Hindlimb muscle (tissue), 1 donor: ENCODE results near the gene PTPRQ. TPM values are rescaled to one million over a fixed set of nuclear protein-coding genes. Genes with fewer than 3 reads are reported as not detected.
"Not testable (repeated sequence)": the region's sequence is repeated elsewhere in the genome, so short reads cannot be mapped to it uniquely, and the experiment has no call there.

Experiments used
- DNase-seq: peaks from one replicate; pipeline ENCODE4 v3.0.0-alpha.2; 2013
- polyA plus RNA-seq: library from polyadenylated mRNA; unstranded; fragments of 120-200 nt; gene quantifications from one replicate; pipeline ENCODE4 v1.2.1, GENCODE V29; 2013; ENCODE audit not compliant: insufficient read length

PTPRQ gene, protein sequence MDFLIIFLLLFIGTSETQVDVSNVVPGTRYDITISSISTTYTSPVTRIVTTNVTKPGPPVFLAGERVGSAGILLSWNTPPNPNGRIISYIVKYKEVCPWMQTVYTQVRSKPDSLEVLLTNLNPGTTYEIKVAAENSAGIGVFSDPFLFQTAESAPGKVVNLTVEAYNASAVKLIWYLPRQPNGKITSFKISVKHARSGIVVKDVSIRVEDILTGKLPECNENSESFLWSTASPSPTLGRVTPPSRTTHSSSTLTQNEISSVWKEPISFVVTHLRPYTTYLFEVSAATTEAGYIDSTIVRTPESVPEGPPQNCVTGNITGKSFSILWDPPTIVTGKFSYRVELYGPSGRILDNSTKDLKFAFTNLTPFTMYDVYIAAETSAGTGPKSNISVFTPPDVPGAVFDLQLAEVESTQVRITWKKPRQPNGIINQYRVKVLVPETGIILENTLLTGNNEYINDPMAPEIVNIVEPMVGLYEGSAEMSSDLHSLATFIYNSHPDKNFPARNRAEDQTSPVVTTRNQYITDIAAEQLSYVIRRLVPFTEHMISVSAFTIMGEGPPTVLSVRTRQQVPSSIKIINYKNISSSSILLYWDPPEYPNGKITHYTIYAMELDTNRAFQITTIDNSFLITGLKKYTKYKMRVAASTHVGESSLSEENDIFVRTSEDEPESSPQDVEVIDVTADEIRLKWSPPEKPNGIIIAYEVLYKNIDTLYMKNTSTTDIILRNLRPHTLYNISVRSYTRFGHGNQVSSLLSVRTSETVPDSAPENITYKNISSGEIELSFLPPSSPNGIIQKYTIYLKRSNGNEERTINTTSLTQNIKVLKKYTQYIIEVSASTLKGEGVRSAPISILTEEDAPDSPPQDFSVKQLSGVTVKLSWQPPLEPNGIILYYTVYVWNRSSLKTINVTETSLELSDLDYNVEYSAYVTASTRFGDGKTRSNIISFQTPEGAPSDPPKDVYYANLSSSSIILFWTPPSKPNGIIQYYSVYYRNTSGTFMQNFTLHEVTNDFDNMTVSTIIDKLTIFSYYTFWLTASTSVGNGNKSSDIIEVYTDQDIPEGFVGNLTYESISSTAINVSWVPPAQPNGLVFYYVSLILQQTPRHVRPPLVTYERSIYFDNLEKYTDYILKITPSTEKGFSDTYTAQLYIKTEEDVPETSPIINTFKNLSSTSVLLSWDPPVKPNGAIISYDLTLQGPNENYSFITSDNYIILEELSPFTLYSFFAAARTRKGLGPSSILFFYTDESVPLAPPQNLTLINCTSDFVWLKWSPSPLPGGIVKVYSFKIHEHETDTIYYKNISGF (N-terminal part only)
- polyA plus RNA-seq, result 1.5 TPM

GRCh38 chr12:80443974-80444666, at the start of gene PTPRQ:
PTPRQ (plus strand) TSS chr12:80444235; CDS start chr12:80444346, 111 bp downstream.
- DNase-seq, result no peak

DNA sequence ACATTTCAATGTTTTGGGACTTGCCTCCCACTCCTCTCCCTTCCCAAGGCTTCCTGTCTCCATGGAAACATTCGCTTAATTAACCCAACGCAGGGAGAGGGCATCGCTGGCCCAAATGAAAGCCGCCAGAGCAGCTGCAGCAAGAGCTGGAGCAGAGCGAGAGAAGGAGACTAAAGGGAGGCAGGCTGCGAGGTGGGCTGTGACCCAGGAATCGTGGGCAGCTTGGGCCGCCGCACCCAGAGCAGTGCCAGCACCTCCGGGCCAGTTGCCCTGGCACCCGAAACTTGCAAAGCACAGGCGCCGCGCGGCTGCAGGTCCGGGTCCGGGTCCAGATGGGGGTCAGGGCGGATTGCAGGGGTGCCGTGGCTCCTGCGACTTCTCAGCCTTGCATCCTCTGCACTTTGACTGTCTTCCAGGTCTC, 43.5 kb upstream of the PTPRQ start:
- DNase-seq, result no peak

GRCh38 chr12:80401191-80401590, 42.8 kb upstream of the PTPRQ start:
- no peak for DNase-seq

DNA sequence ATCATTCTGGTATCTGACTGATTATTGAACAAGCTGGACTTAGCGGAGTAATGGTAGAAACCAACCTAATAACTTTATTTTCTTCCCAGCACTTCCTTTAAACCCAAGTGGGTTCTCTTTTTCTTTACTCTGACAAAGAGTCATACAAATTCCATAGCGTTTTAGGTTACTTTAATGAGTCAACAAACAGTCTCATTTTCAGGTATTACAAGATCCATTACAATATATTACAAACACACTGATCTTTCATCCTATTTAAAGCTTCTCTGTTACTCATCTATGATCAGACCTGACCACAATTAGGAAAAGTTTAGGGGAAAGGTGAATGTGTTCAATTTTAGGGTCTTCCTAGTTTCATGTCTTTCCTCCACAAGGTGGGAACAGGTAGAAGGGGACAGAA, 39.4 kb upstream of the PTPRQ start:
- DNase-seq, result no peak

DNA sequence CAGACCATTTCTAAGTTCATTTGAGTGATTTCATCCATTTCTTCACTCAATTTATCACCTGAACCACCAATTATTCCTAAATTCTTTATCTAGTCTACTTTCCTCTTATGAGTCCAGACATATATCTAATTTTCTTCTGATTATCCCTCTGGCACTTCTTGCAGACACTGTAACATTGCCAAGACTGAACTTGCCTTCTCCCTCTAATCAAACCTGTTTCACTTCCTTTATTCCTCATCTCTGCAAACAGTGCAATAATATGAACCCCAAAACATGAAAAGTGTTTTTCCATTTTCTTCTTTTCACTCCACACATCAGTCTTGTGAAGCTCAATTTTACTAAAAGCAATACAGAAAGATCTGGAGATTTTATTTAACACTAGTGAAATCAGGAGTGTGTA, 37.8 kb upstream of the PTPRQ start:
- no peak for DNase-seq

GRCh38 chr12:80411787-80412186, 32.2 kb upstream of the PTPRQ start:
- no peak for DNase-seq

DNA sequence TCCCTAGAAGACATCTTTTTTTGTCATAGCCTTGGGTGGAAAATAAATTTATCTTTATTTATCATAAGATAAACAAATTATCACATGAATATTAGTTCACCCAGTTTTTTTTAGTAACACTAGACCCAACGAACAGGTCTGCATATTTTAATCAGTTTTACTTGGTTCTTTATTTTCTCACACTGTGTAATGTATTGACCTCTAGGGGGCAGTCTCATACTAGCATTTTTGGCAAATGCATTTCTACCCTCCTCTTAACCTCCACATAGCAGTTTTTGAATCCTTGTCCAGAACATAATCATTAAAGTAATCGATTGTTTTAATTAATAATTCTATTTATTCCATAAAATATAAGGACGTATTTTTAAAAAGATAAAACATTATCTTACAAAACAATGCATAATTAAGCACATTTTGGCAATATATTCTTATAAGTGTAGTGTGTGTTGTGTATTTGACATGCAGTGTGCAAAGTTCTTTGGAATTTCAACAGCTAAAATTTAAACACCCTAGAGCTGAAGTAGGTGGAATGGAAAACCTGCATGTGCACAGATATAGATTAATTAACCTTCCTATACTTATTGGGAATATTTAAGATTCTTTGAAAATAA, 31.6 kb upstream of the PTPRQ start:
- DNase-seq, result peak; percentile 36

DNA sequence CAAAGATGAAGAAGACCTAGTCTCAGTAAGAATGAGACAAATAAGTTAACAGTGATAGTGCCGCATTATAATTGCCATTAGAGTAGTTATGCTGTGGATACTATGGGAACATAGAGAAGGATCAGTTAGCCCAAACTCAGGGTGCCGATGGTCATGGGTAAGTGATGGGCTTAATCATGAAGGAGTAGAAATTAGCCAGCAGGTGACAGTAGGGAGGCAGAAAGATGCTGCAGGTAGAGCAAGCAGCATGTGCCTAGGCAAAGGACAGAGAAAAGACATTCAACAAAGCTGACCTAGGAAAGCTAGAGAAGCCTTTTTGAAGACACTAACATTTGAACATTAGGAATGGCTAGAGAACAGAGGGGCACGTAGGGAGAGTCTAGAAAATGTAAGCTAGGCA, 30.6 kb upstream of the PTPRQ start:
- DNase-seq, result no peak

DNA sequence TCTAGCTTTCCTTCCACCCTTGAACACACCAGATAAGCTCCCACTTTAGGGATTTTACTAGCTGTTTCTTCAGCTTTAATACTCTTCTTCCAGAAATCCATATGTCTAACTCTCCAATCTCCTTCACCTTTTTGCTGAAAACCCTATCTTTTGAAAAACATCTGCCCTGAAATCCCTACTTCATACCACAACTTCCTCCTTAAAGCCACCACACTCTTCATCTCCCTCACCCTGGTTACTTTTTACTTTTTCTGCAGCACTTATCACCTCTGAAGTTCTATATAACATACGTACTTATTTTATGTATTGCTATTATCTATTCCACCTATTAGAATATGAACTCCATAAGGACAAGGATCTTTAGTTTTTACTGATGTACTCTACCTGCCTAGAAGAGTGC, 28.6 kb upstream of the PTPRQ start:
- no peak for DNase-seq

- no peak for DNase-seq
Measured at GRCh38 chr12:80419644-80420043, 24.4 kb upstream of the PTPRQ start.

- DNase-seq, result no peak
Measured at GRCh38 chr12:80420075-80420474, 24.0 kb upstream of the PTPRQ start.

DNA sequence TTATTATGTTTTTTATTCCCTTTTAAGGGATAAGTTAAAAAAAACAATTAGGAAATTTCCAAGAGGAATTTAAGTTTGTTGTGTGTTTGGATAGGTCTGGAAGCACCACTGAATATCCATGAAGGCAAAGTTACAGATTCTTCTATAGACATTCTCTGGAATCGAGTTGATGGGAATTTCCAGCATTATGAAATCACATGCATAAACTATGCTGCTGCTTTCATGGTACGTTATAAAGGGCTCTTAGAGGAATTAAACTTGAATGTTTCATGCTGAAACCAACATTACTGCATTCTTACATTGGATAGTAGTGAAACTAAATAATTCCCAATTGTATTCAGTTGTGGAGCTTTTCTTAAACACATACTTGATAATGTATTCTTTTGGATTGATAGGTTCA, 21.5 kb upstream of the PTPRQ start:
- DNase-seq, result no peak

DNA sequence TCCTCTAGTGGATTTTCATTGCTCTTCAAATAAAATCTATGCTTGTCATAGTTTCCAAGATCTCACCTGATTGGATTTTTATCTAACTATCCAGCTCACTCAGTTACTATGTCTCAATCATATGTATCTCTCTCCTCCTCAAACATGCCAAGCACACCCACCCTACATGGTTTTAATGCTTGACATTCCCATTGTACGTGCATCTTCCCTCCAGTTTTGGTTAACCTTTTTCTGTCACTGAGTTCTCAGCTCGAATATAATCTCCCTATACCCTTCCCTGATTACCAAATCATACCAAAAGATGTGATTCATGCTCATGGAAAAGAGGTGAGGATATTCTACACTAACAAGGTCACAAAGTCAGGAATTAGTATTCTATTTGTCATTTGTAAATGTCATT, 12.0 kb upstream of the PTPRQ start:
- no peak for DNase-seq

- DNase-seq, result no peak
Measured at GRCh38 chr12:80441921-80442320, 2.1 kb upstream of the PTPRQ start.

- no peak for DNase-seq
Measured at GRCh38 chr12:80442426-80443222, 1.4 kb upstream of the PTPRQ start.

DNA sequence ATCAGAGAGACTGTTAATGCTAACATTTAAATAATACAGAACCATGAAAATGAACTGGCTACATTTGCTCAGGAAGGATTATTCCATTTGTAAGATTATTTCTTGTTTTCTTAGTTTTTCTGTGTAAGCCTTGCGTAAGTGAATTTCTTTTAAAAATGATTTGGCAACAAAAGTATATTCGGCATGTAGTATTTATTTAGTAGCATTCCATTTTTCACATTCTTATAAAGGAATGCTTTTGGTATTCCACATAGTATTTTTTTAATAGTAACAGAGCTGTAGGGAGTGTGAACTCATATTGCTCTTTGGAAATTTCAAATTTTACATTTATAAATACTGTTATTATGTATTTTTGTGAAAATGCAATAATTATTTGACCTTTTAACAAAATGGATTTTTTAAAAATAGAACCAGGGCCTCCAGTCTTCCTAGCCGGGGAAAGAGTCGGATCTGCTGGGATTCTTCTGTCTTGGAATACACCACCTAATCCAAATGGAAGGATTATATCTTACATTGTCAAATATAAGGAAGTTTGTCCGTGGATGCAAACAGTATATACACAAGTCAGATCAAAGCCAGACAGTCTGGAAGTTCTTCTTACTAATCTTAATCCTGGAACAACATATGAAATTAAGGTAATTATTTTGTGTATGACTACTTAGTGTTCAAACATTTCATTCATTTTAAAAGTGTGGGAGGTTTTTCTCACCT, 1.2 kb downstream of the PTPRQ start:
- DNase-seq, result no peak

GRCh38 chr12:80456513-80456912, 12.5 kb downstream of the PTPRQ start:
- no peak for DNase-seq

GRCh38 chr12:80460972-80461371, 16.9 kb downstream of the PTPRQ start:
- DNase-seq, result no peak

- DNase-seq, result not testable (repeated sequence)
Measured at GRCh38 chr12:80461851-80462250, 17.8 kb downstream of the PTPRQ start.

DNA sequence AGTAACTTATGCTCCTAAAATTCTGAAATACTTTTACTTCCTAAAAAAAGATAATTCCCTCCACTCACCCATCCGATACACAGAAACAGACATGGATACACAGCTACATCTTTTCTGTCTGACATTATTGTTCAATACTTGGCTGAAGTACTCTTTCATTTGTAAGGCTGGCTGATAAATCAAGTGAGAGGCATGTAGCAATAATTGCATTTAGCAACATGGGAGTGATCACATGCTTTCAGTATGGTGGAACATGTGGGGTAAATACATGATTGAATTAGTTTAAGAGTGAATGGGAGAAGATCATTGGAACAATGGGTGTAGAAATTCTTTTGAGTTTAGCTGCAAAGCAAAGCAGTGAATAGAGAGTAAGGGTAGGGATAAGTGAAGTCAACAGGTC, 25.6 kb downstream of the PTPRQ start:
- DNase-seq, result no peak
